A549 (cell line): ENCODE results near the gene ALDH16A1. TPM values are rescaled to one million over a fixed set of nuclear protein-coding genes. Genes with fewer than 3 reads are reported as not detected.
A peak's percentile ranks its signal among the peaks of the same experiment; 100 is the strongest.

Experiments
- ATAC-seq, 2 experiments: fragments of 200-7000 bp in 1 of 2; fragments of >200 bp in 1 of 2; cut with Nextera tagmentation in 1 of 2; cut with Tn5 transposase in 1 of 2; 3 replicates each; pipeline versions ENCODE4 v1.8.0 to v1.9.1; 2018 to 2020; ENCODE audit warnings: mild to moderate bottlenecking in 1 of 2, moderate library complexity in 1 of 2
- CTCF ChIA-PET: fragments of 300-600 bp; sonication (Branson Sonifier 250); formaldehyde crosslinking; extraction: SDS; loops from one replicate; lab custom pipeline; 2021; ENCODE audit warnings: antibody characterized with exemption, inconsistent platforms; lab: Yijun Ruan, JAX
- POLR2A ChIA-PET: fragments of 350-600 bp; formaldehyde crosslinking; extraction: SDS; loops from one replicate; lab custom pipeline; 2021; ENCODE audit warnings: antibody characterized with exemption, inconsistent platforms; lab: Yijun Ruan, JAX
- DNase-seq, 2 experiments: peaks; one replicate each; pipeline versions ENCODE4 v3.0.0 to v3.0.0-alpha.2; 2011 to 2016; ENCODE audit warnings: low read depth in 1 of 2, low spot score in 1 of 2
- FAIRE-seq: peaks from 2 replicates; lab custom pipeline; 2011; peaks lifted over from hg19 to GRCh38; lab: Jason Lieb, UNC
- H3K27ac ChIP-seq, 2 experiments: fragments of >200 bp; sonication (Bioruptor Twin); formaldehyde crosslinking; 3 replicates each; pipeline ENCODE4 v1.5.1; 2016 to 2017
- H3K4me1 ChIP-seq: fragments of >200 bp; sonication (Bioruptor Twin); formaldehyde crosslinking; 3 replicates; pipeline ENCODE4 v1.6.1; 2016
- H3K4me2 ChIP-seq: fragments of >200 bp; sonication (Bioruptor Twin); formaldehyde crosslinking; 3 replicates; pipeline ENCODE4 v1.6.1; 2016
- H3K4me3 ChIP-seq: fragments of >200 bp; sonication (Bioruptor Twin); formaldehyde crosslinking; 3 replicates; pipeline ENCODE4 v1.5.1; 2016
- H3K9me3 ChIP-seq: fragments of >200 bp; sonication (Bioruptor Twin); formaldehyde crosslinking; 3 replicates; pipeline ENCODE4 v1.6.1; 2016
- ATOH8 ChIP-seq: fragments of 250-450 bp; sonication (Bioruptor Pico); IDR thresholded peaks from 2 replicates; pipeline ENCODE4 v1.5.0; 2020; ENCODE audit warnings: low read depth, mild to moderate bottlenecking, moderate library complexity
- BCL3 ChIP-seq: fragments of >200 bp; sonication (Bioruptor Twin); formaldehyde crosslinking; IDR thresholded peaks from 3 replicates; pipeline ENCODE4 v1.6.1; 2016
- CBX8 ChIP-seq: fragments of 200-600 bp; sonication (generic); IDR thresholded peaks from 2 replicates; pipeline ENCODE4 v1.6.1; 2016
- CHD2 ChIP-seq: fragments of 150-350 bp; IDR thresholded peaks from 2 replicates; pipeline ENCODE4 v1.6.1; 2014; ENCODE audit warnings: low read length; ENCODE audit not compliant: partially characterized antibody
- EP300 ChIP-seq, 2 experiments: fragments of >200 bp; sonication (Bioruptor Twin); formaldehyde crosslinking; IDR thresholded peaks; 2 replicates in 1 of 2; 3 replicates in 1 of 2; pipeline ENCODE4 v1.6.1; 2016 to 2017
- ESRRA ChIP-seq: fragments of 150-350 bp; IDR thresholded peaks from 2 replicates; pipeline ENCODE4 v1.6.1; 2014; ENCODE audit warnings: mild to moderate bottlenecking, low read length, borderline replicate concordance
- FOSB ChIP-seq: fragments of 250-450 bp; sonication (Bioruptor Pico); IDR thresholded peaks from 2 replicates; pipeline ENCODE4 v1.5.0; 2020; ENCODE audit warnings: mild to moderate bottlenecking, moderate library complexity
- GATA3 ChIP-seq: IDR thresholded peaks from 2 replicates; pipeline ENCODE4 v1.6.1; 2012; ENCODE audit warnings: borderline replicate concordance
- HEYL ChIP-seq: fragments of 250-450 bp; sonication (Bioruptor Pico); IDR thresholded peaks from 2 replicates; pipeline ENCODE4 v1.8.0; 2021; ENCODE audit warnings: mild to moderate bottlenecking, moderate library complexity
- HOXB5 ChIP-seq: fragments of 250-450 bp; sonication (Bioruptor Pico); IDR thresholded peaks from 2 replicates; pipeline ENCODE4 v1.5.0; 2020; ENCODE audit warnings: mild to moderate bottlenecking, moderate library complexity
- MAFK ChIP-seq: fragments of 450-650 bp; IDR thresholded peaks from 2 replicates; pipeline ENCODE4 v1.6.1; 2014; ENCODE audit not compliant: partially characterized antibody
- NR3C1 ChIP-seq: fragments of >200 bp; sonication (Bioruptor Twin); formaldehyde crosslinking; IDR thresholded peaks from 3 replicates; pipeline ENCODE4 v1.6.1; 2017
- PBX3 ChIP-seq: IDR thresholded peaks from 2 replicates; pipeline ENCODE4 v1.6.1; 2012
- POLR2A ChIP-seq: IDR thresholded peaks from 2 replicates; pipeline ENCODE4 v1.6.1; 2012; ENCODE audit warnings: mild to moderate bottlenecking, low read length
- POLR2AphosphoS2 ChIP-seq: conservative IDR thresholded peaks from 2 replicates; pipeline ENCODE4 v1.6.1; 2012; ENCODE audit warnings: low read length, improper control_type of control experiment, inconsistent platforms
- RAD21 ChIP-seq, 2 experiments: fragments of >200 bp in 1 of 2; sonication (Bioruptor Twin) in 1 of 2; formaldehyde crosslinking in 1 of 2; IDR thresholded peaks in 1 of 2; conservative IDR thresholded peaks in 1 of 2; 2 replicates in 1 of 2; 3 replicates in 1 of 2; pipeline ENCODE4 v1.6.1; 2012 to 2018; ENCODE audit warnings: inconsistent platforms in 1 of 2
- RARB ChIP-seq: fragments of 250-450 bp; sonication (Bioruptor Pico); IDR thresholded peaks from 2 replicates; pipeline ENCODE4 v1.8.0; 2021; ENCODE audit warnings: mild to moderate bottlenecking, moderate library complexity
- RCOR1 ChIP-seq: fragments of 150-350 bp; IDR thresholded peaks from 2 replicates; pipeline ENCODE4 v1.6.1; 2014; ENCODE audit warnings: antibody characterized with exemption, low read length, low read depth
- REST ChIP-seq: fragments of 200-600 bp; sonication (generic); IDR thresholded peaks from 2 replicates; pipeline ENCODE4 v1.6.1; 2016; ENCODE audit warnings: antibody characterized with exemption, mild to moderate bottlenecking, moderate library complexity
- RFX5 ChIP-seq: fragments of 450-650 bp; IDR thresholded peaks from 2 replicates; pipeline ENCODE4 v1.7.1; 2014; ENCODE audit warnings: antibody characterized with exemption, mild to moderate bottlenecking, moderate library complexity
- RNF2 ChIP-seq: fragments of 200-600 bp; sonication (generic); IDR thresholded peaks from 2 replicates; pipeline ENCODE4 v1.6.1; 2016; ENCODE audit warnings: low read depth, mild to moderate bottlenecking, antibody characterized with exemption, moderate library complexity, borderline replicate concordance
- SREBF2 ChIP-seq: fragments of 450-650 bp; IDR thresholded peaks from 2 replicates; pipeline ENCODE4 v1.6.1; 2014; ENCODE audit warnings: mild to moderate bottlenecking, moderate library complexity
- TP53 ChIP-seq: fragments of 250-450 bp; sonication (Bioruptor Pico); IDR thresholded peaks from 2 replicates; pipeline ENCODE4 v1.5.0; 2021; ENCODE audit warnings: mild to moderate bottlenecking, moderate library complexity
- USF2 ChIP-seq: fragments of 450-650 bp; IDR thresholded peaks from 2 replicates; pipeline ENCODE4 v1.6.1; 2014; ENCODE audit warnings: antibody characterized with exemption
- ZC3H11A ChIP-seq: fragments of 450-650 bp; IDR thresholded peaks from 2 replicates; pipeline ENCODE4 v1.6.1; 2014; ENCODE audit warnings: antibody characterized with exemption, mild to moderate bottlenecking
- WGBS: methylation state at CpG from one replicate; pipeline ENCODE4 v1.1.6; 2017; ENCODE audit errors: missing lambda C conversion rate; 5-methylcytosine and 5-hydroxymethylcytosine counted together
- polyA plus RNA-seq, 4 experiments: library from polyadenylated mRNA; depleted of rRNA in 3 of 4; stranded (reverse); fragments of >200 nt; fragmentation: RNase III in 1 of 4; extraction: RNeasy Plus Mini Kit Qiagen cat#74134 plus additional on column Dnase treatment in 1 of 4; gene quantifications; 2 replicates in 3 of 4; 3 replicates in 1 of 4; pipeline ENCODE4 v1.2.3, GENCODE V29; 2011 to 2017

Gene ALDH16A1
- polyA plus RNA-seq, 2 of the 4 experiments (the other 2 are of a cell fraction) = 10.2 to 23.0 TPM

GRCh38 chr19:49474542-49474924, 21.5 kb downstream of the ALDH16A1 start:
- no peak for ATAC-seq
- TF ChIP-seq CHD2 = no peak
- TF ChIP-seq SREBF2 = no peak
- no peak for TF ChIP-seq REST
- TF ChIP-seq RARB = no peak
- TF ChIP-seq GATA3 = no peak
- TF ChIP-seq CBX8 = no peak
- no peak for TF ChIP-seq FOSB (CRISPR knock-in tag)
- no peak for TF ChIP-seq TP53
- no peak for TF ChIP-seq ESRRA
- no peak for TF ChIP-seq RCOR1
- TF ChIP-seq EP300 (IDR thresholded peaks at IDR 0.05) = no peak
- TF ChIP-seq HEYL (CRISPR knock-in tag) = no peak
- TF ChIP-seq ZC3H11A = no peak
- no peak for TF ChIP-seq BCL3
- TF ChIP-seq NR3C1 = no peak
- TF ChIP-seq MAFK = no peak
- TF ChIP-seq USF2 = no peak
- TF ChIP-seq RAD21 (conservative IDR thresholded peaks at IDR 0.05 in 1 of 2, IDR thresholded peaks at IDR 0.05 in 1 of 2) = no peak
- TF ChIP-seq ATOH8 (CRISPR knock-in tag) = no peak
- CTCF ChIA-PET = interaction anchor here (0.5 to 5.0 kb wide), 5 partner anchors 18 to 299 kb away, joined by 3 to 97 read pairs (median 5); partner anchors contain the start of genes ALDH16A1 and PIH1D1

GRCh38 chr19:49475191-49475917, 22.3 kb downstream of the ALDH16A1 start:
- Histone ChIP-seq H3K9me3 (no peaks in the 10 kb centered on the region), H3K4me2 (peak overlapping the region; percentile 70; the same call in 2 of the 3 replicates), H3K27ac (0 out of 6 replicates have a peak overlapping the region, but pooled peaks of 1 of the 2 experiments have one; percentile 15)
- FAIRE-seq = no peak
- ChIA-PET POLR2A (interaction anchor here (0.7 to 1.2 kb wide), 3 partner anchors 20 to 71 kb away, joined by 5 to 12 read pairs (median 6); partner anchors contain the start of genes ALDH16A1 and RPS11), CTCF (interaction anchor here (0.6 to 5.0 kb wide), 14 partner anchors 10 to 243 kb away, joined by 3 to 97 read pairs (median 7); partner anchors contain the start of genes ALDH16A1 and PIH1D1)
- 51% methylated on average over 15 of the region's 15 CpGs for WGBS
- TF ChIP-seq CHD2 = no peak
- TF ChIP-seq RFX5 = no peak
- no peak for TF ChIP-seq POLR2A
- TF ChIP-seq RNF2 = no peak
- no peak for TF ChIP-seq POLR2AphosphoS2
- no peak for TF ChIP-seq HOXB5 (CRISPR knock-in tag)
- TF ChIP-seq PBX3 = no peak
- TF ChIP-seq, all 56 proteins: peak for 0
- peak; percentile 33 to 44 for ATAC-seq
- DNase-seq = no peak
- Histone ChIP-seq H3K4me3 (no peak overlapping the region), H3K4me1 (peaks cover 21% of the 10 kb centered on the region)

More at GRCh38 chr19:49474542-49474924, 21.5 kb downstream of the ALDH16A1 start:
- POLR2A ChIA-PET = no interaction called here
- Histone ChIP-seq H3K4me2 (peak overlapping the region; percentile 92), H3K27ac (peak overlapping the region; percentile 77 to 91), H3K4me1 (peaks cover 21% of the 10 kb centered on the region), H3K4me3 (peak overlapping the region; percentile 59), H3K9me3 (no peaks in the 10 kb centered on the region)
- DNase-seq = no peak
- FAIRE-seq = no peak
- WGBS = 17% methylated on average over 10 of the region's 11 CpGs
